WI38 (cell line): ENCODE measurements around the gene NSD1.

Experiments
- H3K4me3 ChIP-seq: 2 replicates; pipeline ENCODE4 v1.5.1; 2011; ENCODE audit warnings: low read depth, mild to moderate bottlenecking, control low read depth, low read length
- TF ChIP-seq, protein P1 (sequence below): IDR thresholded peaks from 2 replicates; pipeline ENCODE4 v1.5.1; 2012; ENCODE audit warnings: low read depth, mild to moderate bottlenecking, control low read depth, low read length

NSD1 gene

DNA sequence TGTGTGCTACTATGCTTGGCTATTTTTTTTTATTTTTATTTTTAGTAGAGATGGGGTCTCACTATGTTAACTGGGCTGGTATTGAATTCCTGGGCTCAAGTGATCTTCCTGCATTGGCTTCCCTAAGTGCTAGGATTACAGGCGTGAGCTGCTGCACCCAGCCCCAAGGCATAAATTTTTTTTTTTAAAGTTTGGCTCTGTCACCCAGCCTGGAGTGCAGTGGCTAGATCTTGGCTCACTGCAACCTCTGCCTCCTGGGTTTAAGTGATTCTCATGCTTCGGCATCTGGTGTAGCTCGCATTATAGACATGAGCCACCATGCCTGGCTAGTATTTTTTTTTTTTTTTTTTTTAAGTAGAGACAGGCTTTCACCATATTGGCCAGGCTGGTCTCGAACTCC, 99.6 kb downstream of the NSD1 start:
- TF ChIP-seq, protein P1, sequence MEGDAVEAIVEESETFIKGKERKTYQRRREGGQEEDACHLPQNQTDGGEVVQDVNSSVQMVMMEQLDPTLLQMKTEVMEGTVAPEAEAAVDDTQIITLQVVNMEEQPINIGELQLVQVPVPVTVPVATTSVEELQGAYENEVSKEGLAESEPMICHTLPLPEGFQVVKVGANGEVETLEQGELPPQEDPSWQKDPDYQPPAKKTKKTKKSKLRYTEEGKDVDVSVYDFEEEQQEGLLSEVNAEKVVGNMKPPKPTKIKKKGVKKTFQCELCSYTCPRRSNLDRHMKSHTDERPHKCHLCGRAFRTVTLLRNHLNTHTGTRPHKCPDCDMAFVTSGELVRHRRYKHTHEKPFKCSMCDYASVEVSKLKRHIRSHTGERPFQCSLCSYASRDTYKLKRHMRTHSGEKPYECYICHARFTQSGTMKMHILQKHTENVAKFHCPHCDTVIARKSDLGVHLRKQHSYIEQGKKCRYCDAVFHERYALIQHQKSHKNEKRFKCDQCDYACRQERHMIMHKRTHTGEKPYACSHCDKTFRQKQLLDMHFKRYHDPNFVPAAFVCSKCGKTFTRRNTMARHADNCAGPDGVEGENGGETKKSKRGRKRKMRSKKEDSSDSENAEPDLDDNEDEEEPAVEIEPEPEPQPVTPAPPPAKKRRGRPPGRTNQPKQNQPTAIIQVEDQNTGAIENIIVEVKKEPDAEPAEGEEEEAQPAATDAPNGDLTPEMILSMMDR = no peak
- no peak overlapping the region for H3K4me3 ChIP-seq

DNA sequence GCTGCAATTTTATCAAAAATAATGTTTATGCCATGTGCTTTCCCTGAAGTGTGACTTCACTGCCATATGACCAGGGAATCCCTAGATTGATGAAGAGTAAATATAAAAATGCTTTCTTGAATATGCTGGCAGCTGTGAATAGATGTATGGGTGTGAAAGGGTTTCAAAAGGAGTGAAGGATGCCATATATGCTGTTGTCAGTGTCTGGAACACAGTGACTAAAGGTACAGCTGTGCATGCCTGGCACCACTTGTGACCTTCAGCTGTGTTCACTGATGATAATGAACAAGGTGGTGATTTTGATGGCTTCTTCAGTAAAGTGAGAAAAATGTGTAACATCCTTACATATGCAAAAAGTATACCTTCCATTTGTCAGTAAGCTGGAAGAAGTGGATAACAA, 100.2 kb downstream of the NSD1 start:
- TF ChIP-seq, protein P1 = no peak
- H3K4me3 ChIP-seq = no peak overlapping the region

DNA sequence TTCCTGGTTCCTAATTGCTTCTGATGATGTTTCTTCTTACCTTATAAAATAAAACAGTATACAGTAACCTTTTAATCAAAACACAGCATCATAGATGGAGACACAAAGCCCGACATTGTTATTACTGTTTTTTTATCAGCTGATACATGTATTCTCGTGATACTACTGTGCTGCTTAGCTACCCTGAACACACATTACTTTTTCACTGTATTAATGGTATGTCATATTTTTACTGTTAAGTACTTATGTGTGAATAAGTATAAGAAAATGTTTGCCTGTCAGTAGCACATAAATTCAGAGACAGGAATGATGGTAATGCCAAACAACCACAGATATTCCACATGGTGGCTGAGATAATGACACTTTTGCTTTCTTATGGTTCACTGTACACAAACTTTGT, 101.3 kb downstream of the NSD1 start:
- no peak overlapping the region for H3K4me3 ChIP-seq
- TF ChIP-seq, protein P1 = no peak

DNA sequence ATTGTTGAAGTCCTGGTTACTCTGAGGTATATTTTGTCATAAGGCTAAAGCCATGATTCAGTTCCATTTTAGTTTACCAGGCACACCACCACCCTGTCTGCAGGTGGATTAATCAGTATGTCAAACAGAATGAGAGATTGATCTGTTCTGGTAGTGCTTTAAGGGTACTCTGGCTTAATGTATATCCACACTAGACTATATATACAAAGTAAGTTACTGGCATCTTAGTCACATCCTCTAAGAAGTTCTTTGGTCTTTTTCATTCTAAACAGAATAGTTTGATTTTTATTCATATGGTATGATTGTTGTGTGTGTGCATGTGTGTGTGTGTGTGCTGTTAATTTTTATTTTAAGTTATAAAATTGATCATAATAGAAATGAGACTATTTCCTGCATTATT, 108.2 kb downstream of the NSD1 start:
- TF ChIP-seq, protein P1 = no peak
- no peak overlapping the region for H3K4me3 ChIP-seq

DNA sequence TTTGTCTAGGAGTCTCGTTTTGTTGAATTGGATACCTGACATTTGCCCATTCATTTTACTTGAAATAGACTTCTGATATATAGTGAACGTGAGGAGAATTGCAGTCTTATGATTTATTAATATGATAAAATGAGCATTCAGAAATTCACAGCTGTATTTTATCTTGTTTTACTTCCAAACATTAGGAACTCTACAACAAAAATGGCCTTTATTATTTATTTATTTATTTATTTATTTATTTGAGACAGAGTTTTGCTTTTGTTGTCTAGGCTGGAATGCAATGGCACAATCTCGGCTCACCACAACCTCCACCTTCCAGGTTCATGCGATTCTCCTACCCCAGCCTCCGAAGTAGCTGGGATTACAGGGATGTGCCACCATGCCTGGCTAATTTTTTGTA, 108.7 kb downstream of the NSD1 start:
- TF ChIP-seq, protein P1 = no peak
- H3K4me3 ChIP-seq = no peak overlapping the region

DNA sequence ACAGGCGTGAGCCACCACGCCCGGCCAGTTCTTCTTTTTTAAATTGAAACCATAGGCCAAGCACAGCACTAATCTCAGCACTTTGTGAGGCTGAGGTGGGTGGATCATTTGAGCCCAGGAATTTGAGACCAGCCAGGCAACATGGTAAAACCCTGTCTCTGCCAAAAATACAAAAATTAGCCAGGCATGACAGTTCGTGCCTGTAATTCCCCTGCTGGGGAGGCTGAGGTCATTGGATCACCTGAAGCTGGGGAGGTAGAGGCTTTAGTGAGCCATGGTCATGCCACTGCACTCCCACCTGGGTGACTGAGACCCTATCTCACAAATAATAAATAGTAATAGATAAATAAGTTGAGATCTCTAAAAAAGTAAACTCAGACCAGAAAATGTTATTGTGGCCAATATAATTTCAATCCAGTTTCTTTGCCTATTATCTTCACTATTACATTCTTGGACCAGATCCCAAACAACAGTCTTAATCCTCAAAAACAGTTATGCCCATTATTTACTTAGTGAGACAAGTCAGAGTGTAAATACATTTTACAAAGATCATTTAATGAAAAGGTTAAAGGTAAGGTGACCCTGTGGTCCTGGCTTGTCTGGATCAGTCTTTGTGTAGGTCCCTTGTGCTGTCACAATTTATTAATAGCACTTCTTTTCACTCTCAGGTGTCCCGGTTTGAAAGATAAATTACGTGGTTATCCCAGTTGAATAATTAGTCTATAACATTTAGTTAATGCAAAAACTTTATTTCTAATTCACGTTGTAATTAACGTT, 116.4 kb downstream of the NSD1 start:
- TF ChIP-seq, protein P1 = no peak
- H3K4me3 ChIP-seq = no peak overlapping the region

DNA sequence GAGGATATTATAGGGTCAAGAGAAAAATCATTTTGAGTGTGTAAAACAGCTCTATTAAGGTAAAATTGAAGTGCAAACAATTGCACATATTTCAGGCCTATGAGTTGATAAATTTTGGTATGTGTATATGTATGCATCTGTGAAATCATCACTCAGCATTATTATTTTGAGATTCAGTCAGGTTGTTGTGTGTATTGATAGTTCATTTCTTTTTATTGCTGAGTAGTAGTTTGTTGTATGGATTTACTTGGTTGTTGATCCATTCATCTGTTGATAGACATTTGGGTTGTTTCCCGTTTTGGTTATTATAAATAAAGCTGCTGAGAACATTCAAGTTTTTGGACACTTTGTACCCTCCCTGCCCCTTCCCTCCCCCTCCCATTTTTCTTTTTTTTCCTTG, 119.7 kb downstream of the NSD1 start:
- TF ChIP-seq, protein P1 = no peak
- no peak overlapping the region for H3K4me3 ChIP-seq
